Body of pancreas (tissue), 4 donors: ENCODE measurements around the gene SKAP1.

ENCODE experiments used
- POLR2A ChIP-seq, 3 donors: fragments of 450-650 bp; IDR thresholded peaks; one replicate each; pipeline ENCODE4 v1.6.1; 2016; ENCODE audit warnings: antibody characterized with exemption in 3 of 3, mild to moderate bottlenecking in 2 of 3
- TF ChIP-seq, protein P1 (sequence below), 7 experiments: fragments of 450-650 bp in 4 of 7; fragments of 200-600 bp in 3 of 7; sonication (generic) in 3 of 7; IDR thresholded peaks; one replicate each; pipeline ENCODE4 v1.5.1; 2016 to 2019; ENCODE audit warnings: antibody characterized with exemption in 7 of 7

DNA sequence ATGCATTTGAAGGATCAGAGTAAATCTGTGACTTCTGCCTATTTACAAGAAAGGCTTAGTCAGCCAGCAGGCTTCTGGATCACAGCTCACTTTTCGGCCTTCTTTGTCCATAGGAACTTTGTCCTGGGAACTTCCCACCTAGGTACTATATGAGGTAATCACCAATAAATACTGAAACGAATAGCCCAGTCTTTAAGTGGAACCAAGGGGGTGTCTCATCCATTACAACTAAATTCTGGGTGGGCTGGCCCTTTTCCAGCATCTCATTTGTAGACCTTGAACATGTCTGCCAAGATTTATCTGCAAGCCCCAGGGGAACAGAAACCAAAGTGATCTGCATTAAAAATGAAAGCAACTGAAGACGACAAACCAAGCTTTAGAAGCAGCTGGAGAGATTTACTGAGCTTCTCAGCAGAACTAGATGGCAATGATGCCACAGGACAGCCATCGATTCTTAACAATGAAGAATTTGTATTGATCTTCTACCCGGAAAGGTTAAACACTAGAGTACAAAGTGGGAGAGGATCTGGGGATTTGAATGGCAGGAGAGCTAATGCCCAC is 267.0 kb downstream of the SKAP1 start:
- TF ChIP-seq, protein P1, sequence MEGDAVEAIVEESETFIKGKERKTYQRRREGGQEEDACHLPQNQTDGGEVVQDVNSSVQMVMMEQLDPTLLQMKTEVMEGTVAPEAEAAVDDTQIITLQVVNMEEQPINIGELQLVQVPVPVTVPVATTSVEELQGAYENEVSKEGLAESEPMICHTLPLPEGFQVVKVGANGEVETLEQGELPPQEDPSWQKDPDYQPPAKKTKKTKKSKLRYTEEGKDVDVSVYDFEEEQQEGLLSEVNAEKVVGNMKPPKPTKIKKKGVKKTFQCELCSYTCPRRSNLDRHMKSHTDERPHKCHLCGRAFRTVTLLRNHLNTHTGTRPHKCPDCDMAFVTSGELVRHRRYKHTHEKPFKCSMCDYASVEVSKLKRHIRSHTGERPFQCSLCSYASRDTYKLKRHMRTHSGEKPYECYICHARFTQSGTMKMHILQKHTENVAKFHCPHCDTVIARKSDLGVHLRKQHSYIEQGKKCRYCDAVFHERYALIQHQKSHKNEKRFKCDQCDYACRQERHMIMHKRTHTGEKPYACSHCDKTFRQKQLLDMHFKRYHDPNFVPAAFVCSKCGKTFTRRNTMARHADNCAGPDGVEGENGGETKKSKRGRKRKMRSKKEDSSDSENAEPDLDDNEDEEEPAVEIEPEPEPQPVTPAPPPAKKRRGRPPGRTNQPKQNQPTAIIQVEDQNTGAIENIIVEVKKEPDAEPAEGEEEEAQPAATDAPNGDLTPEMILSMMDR (IDR thresholded peaks at IDR 0.05) = no peak
- TF ChIP-seq POLR2A (IDR thresholded peaks at IDR 0.05) = no peak
